ENCODE measurements around the gene B2M.

B2M gene

GRCh38 chr15:44753345-44753744 lies 42.0 kb downstream of the B2M start:
- H3K4me1 ChIP-seq (ENCODE audit: control insufficient read depth in 1 of 2, insufficient read depth in 1 of 2, low read depth in 1 of 2, low read length in 1 of 2), result no peaks in the 10 kb centered on the region
- H3K27me3 ChIP-seq, result no peaks in the 10 kb centered on the region
- no peaks in the 10 kb centered on the region for H3K9me3 ChIP-seq
- no peak overlapping the region for H3K27ac ChIP-seq
- no peaks in the 10 kb centered on the region for H3K36me3 ChIP-seq
- H3K4me3 ChIP-seq (ENCODE audit: low read depth in 1 of 2, low read length in 1 of 2), result no peak overlapping the region
- TF ChIP-seq, protein P1, sequence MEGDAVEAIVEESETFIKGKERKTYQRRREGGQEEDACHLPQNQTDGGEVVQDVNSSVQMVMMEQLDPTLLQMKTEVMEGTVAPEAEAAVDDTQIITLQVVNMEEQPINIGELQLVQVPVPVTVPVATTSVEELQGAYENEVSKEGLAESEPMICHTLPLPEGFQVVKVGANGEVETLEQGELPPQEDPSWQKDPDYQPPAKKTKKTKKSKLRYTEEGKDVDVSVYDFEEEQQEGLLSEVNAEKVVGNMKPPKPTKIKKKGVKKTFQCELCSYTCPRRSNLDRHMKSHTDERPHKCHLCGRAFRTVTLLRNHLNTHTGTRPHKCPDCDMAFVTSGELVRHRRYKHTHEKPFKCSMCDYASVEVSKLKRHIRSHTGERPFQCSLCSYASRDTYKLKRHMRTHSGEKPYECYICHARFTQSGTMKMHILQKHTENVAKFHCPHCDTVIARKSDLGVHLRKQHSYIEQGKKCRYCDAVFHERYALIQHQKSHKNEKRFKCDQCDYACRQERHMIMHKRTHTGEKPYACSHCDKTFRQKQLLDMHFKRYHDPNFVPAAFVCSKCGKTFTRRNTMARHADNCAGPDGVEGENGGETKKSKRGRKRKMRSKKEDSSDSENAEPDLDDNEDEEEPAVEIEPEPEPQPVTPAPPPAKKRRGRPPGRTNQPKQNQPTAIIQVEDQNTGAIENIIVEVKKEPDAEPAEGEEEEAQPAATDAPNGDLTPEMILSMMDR (IDR thresholded peaks at IDR 0.05), result no peak

DNA sequence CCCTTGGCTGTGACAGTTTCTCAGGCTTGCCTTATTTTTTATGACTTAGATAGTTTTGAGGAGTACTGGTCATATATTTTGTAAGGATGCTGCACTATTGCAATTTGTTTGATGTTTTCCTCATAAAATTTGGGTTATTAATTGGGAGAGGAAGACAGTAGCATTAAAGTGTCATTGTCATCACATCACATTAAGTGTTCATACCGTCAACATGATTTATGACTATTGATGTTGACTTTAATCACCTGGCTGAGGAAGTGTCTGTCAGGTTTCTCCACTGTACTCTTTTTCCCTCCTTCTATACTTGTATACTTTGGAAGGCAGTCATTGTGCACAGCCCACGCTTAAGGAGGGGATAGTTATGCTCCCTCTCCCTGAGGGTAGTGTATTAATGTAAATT lies 51.9 kb downstream of the B2M start:
- Histone ChIP-seq H3K27me3 (no peaks in the 10 kb centered on the region), H3K4me1 (ENCODE audit: control insufficient read depth in 1 of 2, insufficient read depth in 1 of 2, low read depth in 1 of 2, low read length in 1 of 2) (no peaks in the 10 kb centered on the region), H3K9me3 (no peaks in the 10 kb centered on the region), H3K4me3 (ENCODE audit: low read depth in 1 of 2, low read length in 1 of 2) (no peak overlapping the region), H3K36me3 (no peaks in the 10 kb centered on the region), H3K27ac (no peak overlapping the region)
- TF ChIP-seq, protein P1 (IDR thresholded peaks at IDR 0.05), result no peak

DNA sequence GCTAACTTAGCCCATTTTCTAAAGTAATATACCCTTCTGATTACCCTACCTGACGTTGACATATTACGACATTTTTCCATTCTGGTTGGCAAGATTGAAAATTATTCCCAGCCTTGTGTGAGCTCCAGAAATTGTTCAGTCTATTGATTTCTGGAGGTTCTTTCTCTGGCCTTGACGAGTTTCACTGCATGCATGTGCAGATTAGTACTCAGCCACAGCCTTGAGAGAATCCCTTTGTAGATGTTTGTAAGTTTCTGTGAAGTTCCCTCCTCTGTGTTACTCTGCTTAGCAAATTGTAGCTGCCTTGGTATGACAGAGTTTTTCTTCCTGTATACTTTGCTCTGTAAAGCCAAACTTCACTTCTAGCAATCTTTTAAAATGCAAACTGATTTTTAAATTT lies 52.5 kb downstream of the B2M start:
- Histone ChIP-seq H3K27ac (no peak overlapping the region), H3K4me1 (ENCODE audit: control insufficient read depth in 1 of 2, insufficient read depth in 1 of 2, low read depth in 1 of 2, low read length in 1 of 2) (no peaks in the 10 kb centered on the region), H3K27me3 (no peaks in the 10 kb centered on the region), H3K36me3 (no peaks in the 10 kb centered on the region), H3K4me3 (ENCODE audit: low read depth in 1 of 2, low read length in 1 of 2) (no peak overlapping the region), H3K9me3 (no peaks in the 10 kb centered on the region)
- TF ChIP-seq, protein P1 (IDR thresholded peaks at IDR 0.05), result no peak

- Histone ChIP-seq H3K27me3 (no peaks in the 10 kb centered on the region), H3K4me1 (ENCODE audit: control insufficient read depth in 1 of 2, insufficient read depth in 1 of 2, low read depth in 1 of 2, low read length in 1 of 2) (no peaks in the 10 kb centered on the region), H3K4me3 (ENCODE audit: low read depth in 1 of 2, low read length in 1 of 2) (no peak overlapping the region), H3K27ac (no peak overlapping the region), H3K9me3 (peaks cover 4% of the 10 kb centered on the region), H3K36me3 (no peaks in the 10 kb centered on the region)
- TF ChIP-seq, protein P1 (IDR thresholded peaks at IDR 0.05), result no peak
Measured at GRCh38 chr15:44765036-44765435, 53.7 kb downstream of the B2M start.
